Fibroblast of lung (primary cell): ENCODE data around the gene OXTR.

Experiments used
- CTCF ChIP-seq, 2 donors: IDR thresholded peaks in 1 of 2; conservative IDR thresholded peaks in 1 of 2; 1 replicate in 1 of 2; 2 replicates in 1 of 2; pipeline ENCODE4 v1.5.1; 2011 to 2012; ENCODE audit warnings: low read length in 2 of 2, control low read depth in 1 of 2, inconsistent platforms in 1 of 2, low read depth in 1 of 2, mild to moderate bottlenecking in 1 of 2
- EZH2 ChIP-seq: IDR thresholded peaks from 2 replicates; pipeline ENCODE4 v1.5.1; 2012; ENCODE audit warnings: low read length, control low read depth, mild to moderate bottlenecking; ENCODE audit errors: missing control alignments

GRCh38 chr3:8780279-8780678 is 10.9 kb upstream of the OXTR start:
- TF ChIP-seq EZH2 (no peak), CTCF (conservative IDR thresholded peaks at IDR 0.05 in 1 of 2, IDR thresholded peaks at IDR 0.05 in 1 of 2; ENCODE audit: low read depth in 1 of 2, low read length in 2 of 2) (no peak)
